GM21423 (cell line): ENCODE results near the gene IDH3B.

Source experiments
- ATAC-seq: cut with Tn5 transposase; IDR thresholded peaks from one replicate; pipeline ENCODE4 v1.9.1; 2021; ENCODE audit warnings: mild to moderate bottlenecking, moderate library complexity; ENCODE audit not compliant: unreplicated experiment

The IDH3B gene

DNA sequence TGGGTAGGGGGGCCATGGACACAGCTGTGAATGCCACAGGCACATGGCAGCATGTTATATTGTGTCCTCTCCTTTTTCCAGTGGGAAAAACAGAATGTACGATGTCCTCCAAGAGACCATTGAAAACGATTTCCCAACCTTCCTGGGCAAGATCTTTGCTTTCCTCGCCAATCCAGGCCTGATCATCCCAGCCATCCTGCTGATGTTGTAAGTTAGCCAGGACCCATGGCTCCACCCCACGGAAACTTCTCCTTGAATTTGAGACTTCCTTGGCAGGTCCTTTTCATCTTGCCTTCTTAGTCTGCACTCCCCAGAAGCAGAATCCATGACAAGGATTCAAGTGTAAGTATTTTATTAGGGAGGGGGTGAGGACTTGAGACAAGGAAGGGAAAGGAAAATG, 39.8 kb downstream of the IDH3B start:
- no peak for ATAC-seq

DNA sequence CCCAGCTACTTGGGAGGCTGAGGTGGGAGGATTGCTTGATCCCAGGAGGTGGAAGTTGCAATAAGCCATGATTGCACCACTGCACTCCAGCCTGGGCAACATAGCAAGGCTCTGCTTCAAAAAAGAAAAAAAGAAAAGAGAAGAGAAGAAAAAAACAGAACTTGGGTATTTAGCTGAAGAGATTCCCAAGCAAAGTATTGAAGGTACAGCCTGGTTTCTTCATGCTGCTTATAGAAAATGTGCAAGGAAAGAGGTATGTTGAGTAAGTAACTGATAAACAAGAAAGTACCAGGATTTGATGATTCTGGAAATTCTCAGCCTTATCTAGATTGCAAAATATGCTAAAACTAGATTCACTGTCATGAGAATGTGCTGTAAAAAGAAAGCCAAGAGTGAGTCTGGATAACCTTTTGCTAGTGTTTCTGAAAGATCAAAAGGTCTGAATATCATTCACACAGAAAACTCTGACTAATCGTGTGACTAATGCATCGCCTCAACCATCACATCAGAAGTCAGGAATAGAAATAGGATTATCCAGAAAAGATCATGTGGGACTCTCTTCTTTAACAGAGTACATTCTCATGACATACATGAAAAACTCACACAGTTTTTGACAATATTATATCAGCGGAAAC, 43.9 kb downstream of the IDH3B start:
- ATAC-seq: no peak

DNA sequence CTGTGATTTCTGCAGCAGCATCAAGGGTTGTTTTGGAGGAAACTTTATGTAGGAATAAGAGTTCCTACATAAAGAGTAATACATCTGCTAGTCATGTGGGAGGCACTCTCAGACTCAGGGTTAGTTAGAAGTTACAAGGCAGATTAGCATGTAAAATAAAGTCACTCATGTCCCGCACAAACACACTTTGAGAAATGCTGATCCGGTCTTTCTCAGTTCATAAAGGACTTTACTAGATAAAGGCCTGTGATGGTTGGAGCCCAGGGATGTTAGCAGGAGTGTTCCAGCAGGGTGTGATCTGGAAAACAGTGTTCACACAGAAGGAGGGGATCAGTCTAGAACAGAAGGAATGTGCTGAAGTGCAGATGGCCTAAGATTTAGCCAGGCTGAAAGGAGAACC, 44.7 kb downstream of the IDH3B start:
- ATAC-seq: no peak

DNA sequence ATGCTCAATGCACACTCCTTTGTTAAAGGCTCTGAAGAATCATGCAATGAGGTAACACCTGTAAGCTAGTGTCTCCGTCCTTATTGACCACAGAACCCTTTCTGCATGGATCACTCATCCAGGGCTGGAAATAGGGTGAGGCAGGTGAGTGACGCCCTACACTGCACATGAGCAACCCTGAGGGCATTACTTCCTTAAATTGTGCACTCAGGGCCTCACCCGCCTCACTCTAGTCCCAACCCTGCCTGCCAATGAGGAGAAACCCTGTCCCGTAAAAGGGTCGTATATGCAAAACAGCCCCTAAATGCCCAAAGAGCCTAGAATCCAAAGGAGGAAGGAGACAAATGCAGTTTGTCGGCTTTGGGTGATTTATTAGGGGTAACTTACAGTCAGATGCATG, 45.2 kb downstream of the IDH3B start:
- no peak for ATAC-seq

DNA sequence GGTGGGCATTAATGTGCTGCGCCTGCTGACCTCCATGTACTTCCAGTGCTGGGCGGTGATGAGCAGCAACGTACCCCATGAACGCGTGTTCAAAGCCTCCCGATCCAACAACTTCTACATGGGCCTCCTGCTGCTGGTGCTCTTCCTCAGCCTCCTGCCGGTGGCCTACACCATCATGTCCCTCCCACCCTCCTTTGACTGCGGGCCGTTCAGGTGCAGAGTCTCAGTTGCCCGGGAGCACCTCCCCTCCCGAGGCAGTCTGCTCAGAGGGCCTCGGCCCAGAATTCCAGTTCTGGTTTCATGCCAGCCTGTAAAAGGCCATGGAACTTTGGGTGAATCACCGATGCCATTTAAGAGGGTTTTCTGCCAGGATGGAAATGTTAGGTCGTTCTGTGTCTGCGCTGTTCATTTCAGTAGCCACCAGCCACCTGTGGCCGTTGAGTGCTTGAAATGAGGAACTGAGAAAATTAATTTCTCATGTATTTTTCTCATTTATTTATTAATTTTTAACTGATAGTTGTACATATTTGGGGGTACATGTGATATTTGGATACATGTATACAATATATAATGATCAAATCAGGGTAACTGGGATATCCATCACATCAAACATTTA, 46.8 kb downstream of the IDH3B start:
- no peak for ATAC-seq

DNA sequence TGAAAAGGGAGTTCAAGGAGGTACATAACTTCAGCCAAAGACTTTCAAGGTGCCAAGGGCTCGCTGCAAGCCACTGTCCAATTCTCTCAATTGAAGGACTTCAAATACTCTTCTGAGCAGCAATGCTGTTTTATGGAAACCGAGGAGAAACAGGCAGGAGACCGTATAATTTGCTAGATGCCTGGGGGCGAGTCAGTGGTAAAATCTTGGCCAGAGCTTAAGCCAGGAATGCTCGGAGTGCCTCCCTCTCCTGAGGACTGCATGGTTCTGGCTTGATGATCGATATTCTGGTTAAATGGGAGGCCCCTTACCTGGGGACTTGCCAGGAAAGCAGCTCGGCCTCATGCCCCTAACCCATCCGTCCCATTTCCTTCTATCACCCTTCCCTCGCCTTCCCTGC, 47.4 kb downstream of the IDH3B start:
- no peak for ATAC-seq

DNA sequence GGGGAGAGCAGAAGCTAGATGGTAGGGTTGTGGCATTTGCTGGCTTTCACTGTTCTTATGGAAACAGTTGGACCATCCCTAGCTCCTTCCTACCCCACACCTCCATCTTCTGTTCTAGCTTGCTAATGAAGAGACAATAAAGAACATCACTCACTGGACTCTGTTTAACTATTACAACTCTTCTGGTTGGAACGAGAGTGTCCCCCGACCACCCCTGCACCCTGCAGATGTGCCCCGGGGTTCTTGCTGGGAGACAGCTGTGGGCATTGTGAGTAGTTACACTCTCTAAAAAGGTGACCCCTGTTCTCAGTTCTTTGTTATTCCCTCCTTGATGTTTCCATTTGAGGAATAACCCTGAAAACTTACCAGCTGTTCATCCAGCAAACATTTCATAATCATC, 51.9 kb downstream of the IDH3B start:
- no peak for ATAC-seq

DNA sequence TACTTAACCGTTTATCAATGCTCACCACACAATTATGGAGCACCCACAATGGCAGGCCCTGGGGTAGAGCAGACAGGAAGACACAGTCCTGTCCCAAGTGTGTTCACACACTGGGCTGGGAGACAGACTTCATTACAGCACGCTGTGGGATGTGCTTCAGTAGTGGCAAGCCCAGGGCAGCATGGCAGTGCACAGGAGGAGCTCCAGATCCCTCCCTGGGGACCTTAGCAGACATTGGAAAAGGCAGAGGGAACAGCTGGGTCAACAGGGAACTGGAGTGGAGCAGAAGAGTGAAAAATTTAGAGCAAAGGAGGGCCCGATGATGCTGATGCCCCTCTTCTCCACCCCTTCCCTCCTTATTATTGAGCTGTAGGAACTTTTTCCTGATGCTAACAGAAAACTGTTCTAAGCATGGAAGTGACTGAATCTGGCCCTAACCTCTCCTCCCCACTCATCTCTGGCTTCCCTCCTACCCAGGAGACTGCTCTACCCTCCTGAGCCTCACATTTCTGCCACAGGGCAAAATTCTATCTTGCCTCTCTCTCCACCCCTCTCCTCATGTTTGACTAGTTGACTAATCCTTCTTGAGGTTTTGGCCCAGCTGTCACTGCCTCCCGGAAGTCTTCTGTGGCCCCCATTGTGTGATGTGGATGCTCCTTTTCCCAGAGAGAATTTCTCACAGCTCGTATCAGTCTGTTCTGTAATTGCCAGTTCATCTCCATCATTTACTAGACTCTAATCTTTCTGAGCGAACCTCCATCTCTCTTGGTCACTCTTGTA, 52.9 kb downstream of the IDH3B start:
- ATAC-seq: no peak

DNA sequence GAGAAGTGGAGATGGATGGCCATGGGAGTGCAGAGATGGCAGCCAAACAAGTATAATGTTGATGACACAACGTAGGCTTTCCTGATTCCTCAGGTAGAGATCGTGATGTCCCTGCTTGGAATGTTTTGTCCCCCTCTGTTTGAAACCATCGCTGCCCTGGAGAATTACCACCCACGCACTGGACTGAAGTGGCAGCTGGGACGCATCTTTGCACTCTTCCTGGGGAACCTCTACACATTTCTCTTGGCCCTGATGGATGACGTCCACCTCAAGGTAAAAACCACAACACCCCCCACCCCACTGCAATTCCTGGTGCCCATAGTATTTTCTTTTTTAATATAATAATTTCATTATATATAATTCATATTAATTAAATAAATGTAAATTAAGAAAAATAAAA, 53.7 kb downstream of the IDH3B start:
- ATAC-seq: no peak
